AG08396 (cell line): ENCODE data around the gene PTPRN2.
"Not testable (repeated sequence)": the region's sequence is repeated elsewhere in the genome, so short reads cannot be mapped to it uniquely, and the experiment has no call there.

Experiments used
- DNase-seq: peaks from one replicate; pipeline ENCODE4 v3.0.0; 2012; ENCODE audit warnings: low spot score, mixed read lengths

The PTPRN2 gene

GRCh38 chr7:158532093-158532627 is 55.5 kb downstream of the PTPRN2 start:
- no peak for DNase-seq

DNA sequence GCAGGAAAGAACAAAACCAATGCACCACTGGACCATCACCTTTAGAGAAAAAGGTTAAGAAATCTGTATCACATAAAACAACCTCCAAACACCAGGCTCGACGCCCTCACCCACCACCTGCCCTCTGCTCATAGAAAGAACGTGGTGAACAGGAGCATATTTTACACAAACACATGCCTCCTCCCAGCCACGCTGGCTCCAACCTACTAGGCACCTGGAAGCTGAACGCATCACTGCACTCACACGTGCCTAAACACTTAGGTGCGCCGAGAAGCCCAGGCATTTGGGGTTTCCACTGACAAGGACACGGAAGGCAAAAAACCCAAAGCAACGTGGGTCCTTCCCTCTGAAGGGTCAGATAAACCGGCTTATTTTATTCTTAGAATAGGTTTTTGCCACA is 56.0 kb downstream of the PTPRN2 start:
- DNase-seq, result no peak

GRCh38 chr7:158530800-158531609 is 56.6 kb downstream of the PTPRN2 start:
- no peak for DNase-seq

- DNase-seq, result no peak
These were observed 58.2 kb downstream of the PTPRN2 start for GRCh38 chr7:158529181-158530096.

DNA sequence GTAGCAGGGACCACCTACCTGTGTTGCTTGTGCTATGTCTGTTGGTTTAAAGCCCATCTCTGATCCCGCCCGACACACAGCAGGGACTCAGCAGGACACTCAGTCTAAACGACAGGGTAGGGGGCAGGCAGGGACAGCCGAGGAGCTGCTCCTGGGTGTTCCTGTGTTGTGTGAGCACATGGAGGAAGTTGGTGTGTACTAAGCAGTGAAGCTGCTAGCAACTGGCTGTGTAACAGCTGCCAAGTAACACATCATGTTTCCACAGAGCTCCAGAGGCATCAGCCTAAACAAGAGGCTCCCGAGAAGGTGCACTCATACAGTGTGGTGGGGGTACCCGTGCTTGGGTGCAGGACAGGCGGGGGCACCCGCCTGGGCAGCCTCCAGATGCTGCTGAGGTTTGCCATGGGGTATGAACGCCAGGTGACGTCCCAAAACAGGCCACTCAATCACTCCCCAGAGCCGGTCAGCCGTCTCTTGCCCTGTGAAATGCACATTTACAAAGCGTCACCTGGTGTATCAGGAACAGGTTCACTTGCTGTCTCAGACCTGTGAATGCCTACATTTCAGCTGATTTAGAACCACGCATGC is 59.6 kb downstream of the PTPRN2 start:
- no peak for DNase-seq

- no peak for DNase-seq
These were observed 60.1 kb downstream of the PTPRN2 start for GRCh38 chr7:158527495-158527894.

- no peak for DNase-seq
These were observed 60.6 kb downstream of the PTPRN2 start for GRCh38 chr7:158527038-158527437.

DNA sequence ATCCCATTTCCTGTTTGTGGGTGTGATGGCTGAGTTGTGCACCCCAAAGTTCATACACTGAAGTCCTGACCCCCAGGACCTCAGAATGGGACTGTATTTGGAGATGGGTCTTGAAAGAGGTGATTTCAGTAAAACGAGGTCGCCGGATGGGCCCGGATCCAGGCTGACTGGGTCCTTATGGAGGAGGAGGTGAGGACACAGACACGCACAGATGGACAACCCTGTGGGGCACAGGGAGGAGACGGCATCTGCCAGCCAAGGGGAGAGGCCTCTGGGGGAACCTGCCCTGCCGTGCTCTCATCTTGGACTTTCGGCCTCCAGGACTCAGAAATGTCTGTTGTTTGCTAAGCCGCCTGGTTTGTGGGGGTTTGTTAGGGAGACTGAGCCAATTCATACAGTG is 61.1 kb downstream of the PTPRN2 start:
- DNase-seq, result no peak

DNA sequence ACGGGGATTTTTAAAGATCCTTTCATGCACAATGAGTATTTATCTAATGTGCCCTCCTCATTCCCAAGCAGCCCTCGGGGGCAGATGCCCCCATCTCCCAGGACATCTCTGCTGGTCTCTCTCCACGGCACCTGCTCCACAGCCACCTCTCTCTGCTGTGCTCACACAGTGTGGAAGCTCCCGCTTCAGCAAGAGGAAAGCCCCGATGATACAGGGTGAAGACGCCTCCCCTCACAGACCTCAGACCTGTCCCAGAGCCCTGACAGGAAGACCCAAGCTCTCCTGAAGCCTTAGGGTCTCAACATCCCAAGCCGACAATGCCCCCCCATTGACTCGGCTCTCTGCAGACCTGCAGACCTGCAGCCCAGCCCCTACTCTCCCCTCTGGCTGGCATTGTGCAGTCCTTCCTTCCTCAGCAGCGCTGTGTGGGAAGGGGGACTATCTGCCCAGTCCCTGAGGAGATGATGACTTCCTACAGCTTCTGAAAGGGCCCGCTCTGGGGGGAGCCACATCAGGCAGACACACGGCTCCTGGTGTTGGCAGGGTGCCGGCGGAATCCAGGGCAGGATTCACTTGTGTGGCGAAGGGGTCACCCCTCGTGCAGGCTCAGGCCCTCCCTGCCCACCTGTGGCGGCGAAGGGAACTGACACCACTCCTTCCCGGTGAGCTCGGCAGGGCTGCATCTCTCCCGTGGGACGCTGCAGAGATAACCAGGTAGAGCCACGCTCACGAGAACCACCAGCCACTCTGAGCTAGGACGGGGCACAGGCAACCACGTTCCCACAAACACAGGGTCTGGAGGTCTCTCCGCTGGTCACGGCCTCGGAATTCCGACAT is 61.8 kb downstream of the PTPRN2 start:
- DNase-seq, result no peak

DNA sequence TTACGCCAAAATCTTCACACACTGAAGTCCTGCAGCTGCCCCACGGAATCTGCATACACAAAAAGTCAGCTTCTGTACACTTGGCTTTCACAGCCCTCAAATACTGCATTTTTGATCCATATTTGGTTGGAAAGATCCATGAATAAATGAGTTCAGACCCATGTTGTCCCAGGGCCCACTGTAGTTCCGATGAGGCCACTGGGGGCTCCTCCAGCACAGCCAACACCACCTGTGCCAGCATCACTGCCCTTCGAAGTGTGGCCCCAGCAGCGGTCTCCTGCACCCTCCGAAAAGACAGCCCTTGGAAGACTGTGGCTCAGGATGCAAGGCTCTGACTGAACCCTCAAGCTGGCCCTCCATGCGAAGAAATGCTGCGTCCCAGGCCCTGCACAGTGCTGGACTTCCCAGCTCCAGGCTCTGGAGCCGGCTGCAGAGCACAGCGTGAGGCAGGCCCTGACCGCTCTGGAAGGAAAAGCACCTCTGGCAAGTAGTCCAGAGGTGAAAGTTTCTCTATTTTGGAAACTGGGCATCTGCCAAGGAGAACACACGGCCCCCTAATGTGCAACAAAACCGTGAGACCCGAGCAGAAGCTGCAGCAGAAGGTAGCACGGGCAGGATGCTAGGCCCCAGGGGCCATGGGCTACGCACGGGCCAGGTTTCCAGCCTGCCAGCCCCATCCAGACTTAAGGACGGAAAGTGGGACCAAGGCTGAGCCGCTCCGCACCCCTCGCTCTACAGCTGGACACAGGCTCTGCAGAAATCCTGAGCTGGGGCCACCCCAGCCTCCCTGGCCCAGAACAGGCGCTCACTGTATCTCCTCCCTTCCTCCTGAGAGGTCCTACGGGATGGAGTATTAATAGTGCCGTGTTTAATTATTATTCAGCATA is 62.6 kb downstream of the PTPRN2 start:
- DNase-seq, result no peak

DNA sequence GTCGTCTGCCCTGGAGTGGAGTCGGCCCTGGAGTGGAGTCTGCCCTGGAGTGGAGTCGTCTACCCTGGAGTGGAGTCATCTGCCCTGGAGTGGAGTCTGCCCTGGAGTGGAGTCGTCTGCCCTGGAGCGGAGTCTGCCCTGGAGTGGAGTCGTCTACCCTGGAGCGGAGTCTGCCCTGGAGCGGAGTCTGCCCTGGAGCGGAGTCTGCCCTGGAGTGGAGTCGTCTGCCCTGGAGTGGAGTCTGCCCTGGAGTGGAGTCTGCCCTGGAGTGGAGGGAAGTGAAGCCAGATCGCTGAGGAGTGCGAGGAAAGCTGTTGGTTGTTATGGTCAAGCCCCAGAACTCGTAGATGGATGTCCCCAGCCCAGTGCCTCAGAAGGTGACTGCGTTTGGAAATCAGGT is 63.3 kb downstream of the PTPRN2 start:
- DNase-seq, result not testable (repeated sequence)

DNA sequence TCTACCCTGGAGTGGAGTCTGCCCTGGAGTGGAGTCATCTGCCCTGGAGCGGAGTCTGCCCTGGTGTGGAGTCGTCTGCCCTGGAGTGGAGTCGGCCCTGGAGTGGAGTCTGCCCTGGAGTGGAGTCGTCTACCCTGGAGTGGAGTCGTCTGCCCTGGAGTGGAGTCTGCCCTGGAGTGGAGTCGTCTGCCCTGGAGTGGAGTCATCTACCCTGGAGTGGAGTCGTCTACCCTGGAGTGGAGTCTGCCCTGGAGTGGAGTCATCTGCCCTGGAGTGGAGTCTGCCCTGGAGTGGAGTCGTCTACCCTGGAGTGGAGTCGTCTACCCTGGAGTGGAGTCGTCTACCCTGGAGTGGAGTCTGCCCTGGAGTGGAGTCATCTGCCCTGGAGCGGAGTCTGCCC is 63.7 kb downstream of the PTPRN2 start:
- DNase-seq, result not testable (repeated sequence)

DNA sequence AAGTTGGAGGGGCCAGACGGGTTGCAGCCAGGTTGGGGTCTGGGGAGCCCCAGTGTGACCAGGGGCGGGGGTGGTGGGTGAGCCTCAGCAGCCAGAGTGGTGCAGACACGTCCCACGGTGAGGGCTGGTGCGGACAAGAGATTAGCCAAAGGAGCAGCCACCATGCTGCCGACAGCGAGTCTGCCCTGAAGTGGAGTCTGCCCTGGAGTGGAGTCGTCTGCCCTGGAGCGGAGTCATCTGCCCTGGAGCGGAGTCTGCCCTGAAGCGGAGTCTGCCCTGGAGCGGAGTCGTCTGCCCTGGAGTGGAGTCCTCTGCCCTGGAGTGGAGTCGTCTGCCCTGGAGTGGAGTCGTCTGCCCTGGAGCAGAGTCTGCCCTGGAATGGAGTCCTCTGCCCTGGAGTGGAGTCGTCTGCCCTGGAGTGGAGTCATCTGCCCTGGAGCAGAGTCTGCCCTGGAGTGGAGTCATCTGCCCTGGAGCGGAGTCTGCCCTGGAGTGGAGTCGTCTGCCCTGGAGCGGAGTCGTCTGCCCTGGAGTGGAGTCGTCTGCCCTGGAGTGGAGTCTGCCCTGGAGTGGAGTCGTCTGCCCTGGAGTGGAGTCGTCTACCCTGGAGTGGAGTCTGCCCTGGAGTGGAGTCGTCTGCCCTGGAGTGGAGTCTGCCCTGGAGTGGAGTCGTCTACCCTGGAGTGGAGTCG is 64.3 kb downstream of the PTPRN2 start:
- DNase-seq, result not testable (repeated sequence)

DNA sequence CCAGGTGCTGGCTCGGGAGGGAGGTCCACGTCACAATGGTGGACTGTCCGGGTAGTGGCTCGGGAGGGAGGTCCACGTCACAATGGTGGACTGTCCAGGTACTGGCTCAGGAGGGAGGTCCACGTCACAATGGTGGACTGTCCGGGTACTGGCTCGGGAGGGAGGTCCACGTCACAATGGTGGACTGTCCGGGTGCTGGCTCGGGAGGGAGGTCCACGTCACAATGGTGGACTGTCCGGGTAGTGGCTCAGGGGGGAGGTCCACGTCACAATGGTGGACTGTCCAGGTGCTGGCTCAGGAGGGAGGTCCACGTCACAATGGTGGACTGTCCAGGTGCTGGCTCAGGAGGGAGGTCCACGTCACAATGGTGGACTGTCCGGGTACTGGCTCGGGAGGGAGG is 65.8 kb downstream of the PTPRN2 start:
- not testable (repeated sequence) for DNase-seq

GRCh38 chr7:158520825-158521224 is 66.8 kb downstream of the PTPRN2 start:
- no peak for DNase-seq

GRCh38 chr7:158519633-158520174 is 67.9 kb downstream of the PTPRN2 start:
- no peak for DNase-seq

DNA sequence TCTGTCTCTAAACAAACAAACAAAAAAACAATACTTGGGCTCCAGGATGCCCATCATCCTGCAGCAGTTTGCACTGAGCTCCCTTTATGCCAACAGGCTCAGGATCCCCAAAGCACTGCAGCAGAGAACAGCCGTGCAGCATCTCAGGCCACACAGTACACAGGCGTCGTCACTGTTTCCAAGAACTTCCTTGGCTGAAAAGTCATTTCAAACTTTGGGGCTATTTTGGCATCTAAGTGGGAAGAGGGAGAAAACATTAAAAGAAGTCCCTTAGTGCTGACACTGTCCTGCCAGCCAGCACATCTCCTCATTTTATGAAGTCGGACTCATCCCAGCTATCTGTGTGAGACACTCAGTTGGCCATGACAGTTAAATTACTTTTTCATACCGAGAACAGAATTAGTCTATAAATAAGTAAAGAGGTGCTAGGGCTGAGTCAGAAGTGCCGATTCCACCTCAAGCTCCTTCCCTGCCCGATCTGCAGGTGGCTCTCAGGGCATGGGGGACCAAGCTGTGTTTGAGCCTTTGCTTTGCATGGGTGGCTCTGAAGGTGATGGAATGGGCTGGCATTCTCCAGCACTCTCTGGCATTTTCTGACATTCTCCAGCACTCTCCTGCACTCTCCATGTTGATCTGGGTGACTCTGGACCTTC is 68.5 kb downstream of the PTPRN2 start:
- no peak for DNase-seq

DNA sequence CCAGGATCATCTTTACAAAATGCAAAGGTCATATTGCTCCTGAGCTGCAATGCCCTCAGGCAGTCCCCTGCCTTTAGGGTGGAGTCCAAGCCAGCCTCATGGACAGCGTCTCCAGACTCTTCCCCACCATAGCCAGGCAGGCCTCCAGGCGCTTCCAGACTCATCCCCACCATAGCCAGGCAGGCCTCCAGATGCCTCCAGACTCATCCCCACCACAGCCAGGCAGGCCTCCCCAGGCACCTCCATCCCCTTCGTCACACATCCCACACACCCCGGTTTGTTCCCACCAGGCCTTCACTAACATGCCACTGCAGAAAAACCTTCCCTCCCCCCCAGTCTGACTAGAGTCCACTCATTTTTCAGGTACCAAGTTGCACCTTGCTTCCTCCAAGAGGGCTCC is 70.1 kb downstream of the PTPRN2 start:
- no peak for DNase-seq

- no peak for DNase-seq
These were observed 70.6 kb downstream of the PTPRN2 start for GRCh38 chr7:158517072-158517471.
